ENCODE measurements around the gene PRICKLE1. TPM values are rescaled to one million over a fixed set of nuclear protein-coding genes. Genes with fewer than 3 reads are reported as not detected.

PRICKLE1 gene
- total RNA-seq, 3 donors from 2014 or later, result 6.4 to 9.4 (median 9.2) TPM

DNA sequence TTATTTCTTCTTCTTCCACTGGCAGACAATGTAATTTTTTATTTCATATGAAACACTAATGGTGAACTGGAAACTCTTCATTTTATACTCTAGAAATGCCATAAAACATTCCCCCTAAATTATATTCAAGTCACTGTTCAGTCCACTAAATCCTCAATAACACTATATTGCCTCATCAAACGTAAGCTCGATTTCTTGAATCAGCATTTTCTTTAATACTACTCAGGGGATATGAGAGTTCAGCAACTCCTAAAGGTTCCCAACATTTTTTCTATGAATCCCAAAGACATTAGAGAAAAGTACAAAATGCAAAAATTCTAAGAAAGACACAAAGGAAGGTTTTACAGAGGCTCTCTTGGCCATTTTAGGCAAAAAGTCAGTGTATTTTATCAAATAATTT, 59.3 kb downstream of the PRICKLE1 start:
- no peak for DNase-seq (ENCODE audit: low spot score in 2 of 2)

DNA sequence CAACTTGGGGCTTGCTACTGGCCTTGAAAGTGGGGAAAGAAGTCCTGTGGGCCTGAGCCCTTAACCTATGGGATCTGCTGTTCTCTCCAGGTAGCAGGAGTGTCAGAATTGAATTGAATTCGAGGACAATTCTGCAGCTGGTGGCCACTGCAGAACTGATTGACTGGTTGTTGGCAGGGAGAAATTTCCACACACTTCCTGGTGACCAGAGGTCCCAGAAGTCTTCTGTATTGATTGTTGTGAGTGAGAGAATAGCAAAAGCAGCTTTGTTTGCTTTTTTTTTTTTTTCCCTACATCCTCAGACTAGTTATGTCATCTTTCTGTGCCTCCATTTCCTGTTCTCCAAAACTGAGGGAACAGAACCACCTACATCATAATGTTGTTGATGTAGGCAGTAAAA, 64.1 kb downstream of the PRICKLE1 start:
- H3K4me1 ChIP-seq, result no peaks in the 10 kb centered on the region
- no peaks in the 10 kb centered on the region for H3K9me3 ChIP-seq
- TF ChIP-seq, protein P1, sequence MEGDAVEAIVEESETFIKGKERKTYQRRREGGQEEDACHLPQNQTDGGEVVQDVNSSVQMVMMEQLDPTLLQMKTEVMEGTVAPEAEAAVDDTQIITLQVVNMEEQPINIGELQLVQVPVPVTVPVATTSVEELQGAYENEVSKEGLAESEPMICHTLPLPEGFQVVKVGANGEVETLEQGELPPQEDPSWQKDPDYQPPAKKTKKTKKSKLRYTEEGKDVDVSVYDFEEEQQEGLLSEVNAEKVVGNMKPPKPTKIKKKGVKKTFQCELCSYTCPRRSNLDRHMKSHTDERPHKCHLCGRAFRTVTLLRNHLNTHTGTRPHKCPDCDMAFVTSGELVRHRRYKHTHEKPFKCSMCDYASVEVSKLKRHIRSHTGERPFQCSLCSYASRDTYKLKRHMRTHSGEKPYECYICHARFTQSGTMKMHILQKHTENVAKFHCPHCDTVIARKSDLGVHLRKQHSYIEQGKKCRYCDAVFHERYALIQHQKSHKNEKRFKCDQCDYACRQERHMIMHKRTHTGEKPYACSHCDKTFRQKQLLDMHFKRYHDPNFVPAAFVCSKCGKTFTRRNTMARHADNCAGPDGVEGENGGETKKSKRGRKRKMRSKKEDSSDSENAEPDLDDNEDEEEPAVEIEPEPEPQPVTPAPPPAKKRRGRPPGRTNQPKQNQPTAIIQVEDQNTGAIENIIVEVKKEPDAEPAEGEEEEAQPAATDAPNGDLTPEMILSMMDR (IDR thresholded peaks at IDR 0.05), result no peak
- TF ChIP-seq POLR2AphosphoS5 (IDR thresholded peaks at IDR 0.05), result no peak
- no peak for DNase-seq (ENCODE audit: low spot score in 2 of 2)
- H3K27ac ChIP-seq, result no peak overlapping the region
- no peaks in the 10 kb centered on the region for H3K27me3 ChIP-seq
- H3K36me3 ChIP-seq, result no peaks in the 10 kb centered on the region
- no peak overlapping the region for H3K4me3 ChIP-seq
- intact Hi-C loops (cut with DNase I; ENCODE audit: low total_unique reads), result no loop called here

More for the DNA sequence above, 59.3 kb downstream of the PRICKLE1 start:
- Histone ChIP-seq H3K4me1 (no peaks in the 10 kb centered on the region), H3K9me3 (no peaks in the 10 kb centered on the region), H3K27ac (no peak overlapping the region), H3K27me3 (no peaks in the 10 kb centered on the region), H3K4me3 (no peak overlapping the region), H3K36me3 (no peaks in the 10 kb centered on the region)
- TF ChIP-seq POLR2A (IDR thresholded peaks at IDR 0.05), result no peak
- TF ChIP-seq POLR2AphosphoS5 (IDR thresholded peaks at IDR 0.05), result no peak
- TF ChIP-seq, protein P1 (IDR thresholded peaks at IDR 0.05), result no peak
- intact Hi-C loops (cut with DNase I; ENCODE audit: low total_unique reads), result no loop called here

DNA sequence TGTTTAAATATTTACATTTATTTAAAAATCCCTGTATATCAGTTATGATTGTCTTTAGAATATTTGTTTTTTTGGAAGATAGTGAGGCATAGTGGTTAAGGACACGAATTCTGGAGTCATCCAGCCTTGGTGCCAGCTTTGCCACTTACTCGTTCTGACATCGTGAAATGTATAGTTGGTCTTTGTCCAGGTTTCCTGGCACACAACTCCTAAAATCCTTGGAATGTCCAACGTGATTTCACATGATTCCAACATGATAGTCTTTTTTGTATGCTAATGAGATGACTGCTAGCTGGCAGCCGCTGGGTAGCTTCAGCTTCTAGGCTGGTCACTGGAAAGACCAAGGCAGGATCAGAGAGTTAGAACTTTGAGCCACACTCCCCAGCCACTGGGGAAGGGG, 64.8 kb downstream of the PRICKLE1 start:
- intact Hi-C loops (cut with DNase I; ENCODE audit: low total_unique reads), result no loop called here
- H3K4me3 ChIP-seq, result no peak overlapping the region
- H3K27ac ChIP-seq, result no peak overlapping the region
- no peaks in the 10 kb centered on the region for H3K9me3 ChIP-seq
- no peaks in the 10 kb centered on the region for H3K27me3 ChIP-seq
- no peaks in the 10 kb centered on the region for H3K4me1 ChIP-seq
- no peak for DNase-seq (ENCODE audit: low spot score in 2 of 2)
- H3K36me3 ChIP-seq, result no peaks in the 10 kb centered on the region
- TF ChIP-seq POLR2AphosphoS5 (IDR thresholded peaks at IDR 0.05) (no peak), POLR2A (IDR thresholded peaks at IDR 0.05) (no peak)
- TF ChIP-seq, protein P1 (IDR thresholded peaks at IDR 0.05), result no peak

DNA sequence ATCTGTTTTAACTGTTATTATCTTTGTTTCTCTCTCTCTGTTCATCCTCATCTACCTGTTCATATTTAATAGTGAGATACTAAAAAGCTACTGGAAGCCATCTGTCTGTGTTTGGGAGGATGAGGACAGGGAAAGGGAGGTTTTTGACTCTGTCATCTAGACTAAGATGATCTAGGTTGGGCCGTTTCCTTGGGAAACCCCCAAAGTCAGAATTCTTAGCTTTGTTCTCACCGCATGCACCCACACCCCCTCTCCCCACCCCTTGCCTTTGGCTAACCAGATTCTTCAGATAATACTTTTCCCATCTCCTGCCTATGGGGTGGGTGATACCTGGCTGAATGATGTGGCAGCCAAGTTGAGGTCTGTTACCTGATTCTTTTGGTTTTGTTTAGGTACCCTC, 73.0 kb downstream of the PRICKLE1 start:
- intact Hi-C loops (cut with DNase I; ENCODE audit: low total_unique reads), result no loop called here
- Histone ChIP-seq H3K4me3 (no peak overlapping the region), H3K36me3 (no peaks in the 10 kb centered on the region), H3K9me3 (peaks cover 0 to 6% of the 10 kb centered on the region in 2 donors), H3K27ac (no peak overlapping the region), H3K4me1 (no peaks in the 10 kb centered on the region), H3K27me3 (no peaks in the 10 kb centered on the region)
- TF ChIP-seq POLR2AphosphoS5 (IDR thresholded peaks at IDR 0.05) (no peak), POLR2A (IDR thresholded peaks at IDR 0.05) (no peak)
- TF ChIP-seq, protein P1 (IDR thresholded peaks at IDR 0.05), result no peak
- DNase-seq (ENCODE audit: low spot score in 2 of 2), result no peak

DNA sequence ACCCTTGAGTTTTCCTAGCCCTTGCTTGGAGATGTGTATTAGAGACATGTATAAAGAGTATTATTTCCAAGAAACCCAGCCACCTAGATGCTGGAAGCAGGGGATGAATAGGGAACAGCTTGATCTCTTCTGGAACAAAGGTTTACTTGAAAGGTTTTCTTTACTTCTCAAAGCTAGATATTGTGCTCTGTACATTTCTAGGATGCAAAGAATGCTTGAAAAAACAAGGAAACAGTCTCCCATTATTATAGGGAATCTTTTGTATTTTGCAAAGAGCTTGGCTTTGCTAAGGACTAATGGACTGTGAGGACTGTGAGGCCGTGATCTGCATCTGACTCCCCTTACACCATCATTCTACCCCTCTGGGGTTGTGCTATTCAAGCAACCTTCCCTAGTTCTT, 77.9 kb downstream of the PRICKLE1 start:
- Histone ChIP-seq H3K9me3 (peaks cover 0 to 6% of the 10 kb centered on the region in 2 donors), H3K4me3 (no peak overlapping the region), H3K4me1 (no peaks in the 10 kb centered on the region), H3K27me3 (no peaks in the 10 kb centered on the region), H3K36me3 (no peaks in the 10 kb centered on the region), H3K27ac (no peak overlapping the region)
- no peak for TF ChIP-seq POLR2A (IDR thresholded peaks at IDR 0.05)
- TF ChIP-seq, protein P1 (IDR thresholded peaks at IDR 0.05), result no peak
- no peak for TF ChIP-seq POLR2AphosphoS5 (IDR thresholded peaks at IDR 0.05)
- intact Hi-C loops (cut with DNase I; ENCODE audit: low total_unique reads), result no loop called here
- no peak for DNase-seq (ENCODE audit: low spot score in 2 of 2)

Data from breast epithelium (tissue), 4 donors.